Epithelial cell of proximal tubule (primary cell): ENCODE measurements around the gene FIG4. TPM values are rescaled to one million over a fixed set of nuclear protein-coding genes. Genes with fewer than 3 reads are reported as not detected.
"Not testable (repeated sequence)": the region's sequence is repeated elsewhere in the genome, so short reads cannot be mapped to it uniquely, and the experiment has no call there.

Experiments
- DNase-seq: peaks from one replicate; pipeline ENCODE4 v3.0.0-alpha.2; 2011; ENCODE audit warnings: low read depth
- H3K4me3 ChIP-seq: 2 replicates; pipeline ENCODE4 v1.5.1; 2011; ENCODE audit warnings: low read depth, mild to moderate bottlenecking, low read length
- total RNA-seq: library from RNA; depleted of rRNA; stranded (reverse); fragments of >200 nt; gene quantifications from 2 replicates; pipeline ENCODE4 v1.2.3, GENCODE V29; 2015
- TF ChIP-seq, protein P1 (sequence below): conservative IDR thresholded peaks from 2 replicates; pipeline ENCODE4 v1.5.1; 2012; ENCODE audit warnings: low read depth, mild to moderate bottlenecking, low read length

Gene FIG4
- total RNA-seq, 1 donor from 2014 or later = 15.5 TPM

DNA sequence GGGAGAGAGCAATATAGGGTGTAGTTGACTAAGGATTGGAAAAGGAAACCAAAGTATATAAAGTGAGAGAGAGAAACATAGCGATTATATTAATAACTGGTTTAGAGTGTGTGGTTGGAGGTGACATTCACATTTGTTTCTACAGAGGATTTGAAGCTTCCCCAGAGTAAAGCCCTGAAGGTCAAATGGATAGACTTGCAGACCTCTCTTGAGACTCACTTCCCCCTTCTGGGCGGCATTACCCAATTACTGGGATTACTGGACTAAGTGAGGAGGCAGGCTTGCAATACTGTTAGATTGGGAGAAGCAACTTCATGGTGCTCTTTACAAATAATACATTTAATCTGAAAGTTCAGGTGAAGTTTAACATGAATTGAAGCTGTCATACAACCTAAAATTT, 10.7 kb downstream of the FIG4 start:
- H3K4me3 ChIP-seq = no peak overlapping the region
- TF ChIP-seq, protein P1, sequence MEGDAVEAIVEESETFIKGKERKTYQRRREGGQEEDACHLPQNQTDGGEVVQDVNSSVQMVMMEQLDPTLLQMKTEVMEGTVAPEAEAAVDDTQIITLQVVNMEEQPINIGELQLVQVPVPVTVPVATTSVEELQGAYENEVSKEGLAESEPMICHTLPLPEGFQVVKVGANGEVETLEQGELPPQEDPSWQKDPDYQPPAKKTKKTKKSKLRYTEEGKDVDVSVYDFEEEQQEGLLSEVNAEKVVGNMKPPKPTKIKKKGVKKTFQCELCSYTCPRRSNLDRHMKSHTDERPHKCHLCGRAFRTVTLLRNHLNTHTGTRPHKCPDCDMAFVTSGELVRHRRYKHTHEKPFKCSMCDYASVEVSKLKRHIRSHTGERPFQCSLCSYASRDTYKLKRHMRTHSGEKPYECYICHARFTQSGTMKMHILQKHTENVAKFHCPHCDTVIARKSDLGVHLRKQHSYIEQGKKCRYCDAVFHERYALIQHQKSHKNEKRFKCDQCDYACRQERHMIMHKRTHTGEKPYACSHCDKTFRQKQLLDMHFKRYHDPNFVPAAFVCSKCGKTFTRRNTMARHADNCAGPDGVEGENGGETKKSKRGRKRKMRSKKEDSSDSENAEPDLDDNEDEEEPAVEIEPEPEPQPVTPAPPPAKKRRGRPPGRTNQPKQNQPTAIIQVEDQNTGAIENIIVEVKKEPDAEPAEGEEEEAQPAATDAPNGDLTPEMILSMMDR = no peak
- DNase-seq = no peak

DNA sequence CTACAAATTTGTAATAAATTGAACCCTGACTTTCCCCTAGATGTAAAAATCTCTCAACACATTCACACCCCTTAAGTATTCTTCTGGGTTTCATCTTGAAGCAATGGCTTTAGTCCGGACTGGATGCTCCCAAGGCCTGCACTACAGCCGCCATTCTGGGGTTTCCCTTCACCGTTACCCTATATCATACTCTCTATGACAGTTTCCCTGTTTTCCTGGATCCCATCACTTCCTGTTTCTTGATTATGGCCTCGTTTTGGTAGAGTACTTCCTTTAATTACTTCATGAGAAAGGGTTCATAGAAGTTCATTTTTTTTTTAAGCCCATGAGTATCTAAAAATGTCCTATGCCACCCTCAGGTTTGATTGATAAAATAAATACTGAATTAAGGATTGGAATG, 11.7 kb downstream of the FIG4 start:
- TF ChIP-seq, protein P1 = no peak
- DNase-seq = no peak
- no peak overlapping the region for H3K4me3 ChIP-seq

DNA sequence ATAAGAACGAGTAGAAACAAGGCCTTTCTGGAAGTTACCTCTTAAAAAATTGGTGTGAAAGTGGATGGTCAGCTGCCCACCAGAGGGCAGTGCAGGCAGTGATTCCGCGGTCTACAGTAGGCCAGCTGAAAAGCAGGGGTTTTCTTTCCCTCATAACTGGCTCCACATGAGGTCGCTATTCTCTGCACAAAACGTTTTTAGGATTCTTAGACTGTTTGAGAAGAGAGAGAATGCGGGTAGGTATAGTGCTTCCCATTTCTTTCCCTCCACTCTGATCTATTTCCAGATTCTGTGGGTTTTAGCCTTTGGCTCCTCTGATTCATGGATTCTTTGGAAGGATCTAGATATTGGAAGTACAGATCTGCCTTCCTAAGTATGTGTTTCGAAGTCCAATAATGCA, 14.2 kb downstream of the FIG4 start:
- TF ChIP-seq, protein P1 = peak; percentile 100
- no peak overlapping the region for H3K4me3 ChIP-seq
- DNase-seq = peak; percentile 52

DNA sequence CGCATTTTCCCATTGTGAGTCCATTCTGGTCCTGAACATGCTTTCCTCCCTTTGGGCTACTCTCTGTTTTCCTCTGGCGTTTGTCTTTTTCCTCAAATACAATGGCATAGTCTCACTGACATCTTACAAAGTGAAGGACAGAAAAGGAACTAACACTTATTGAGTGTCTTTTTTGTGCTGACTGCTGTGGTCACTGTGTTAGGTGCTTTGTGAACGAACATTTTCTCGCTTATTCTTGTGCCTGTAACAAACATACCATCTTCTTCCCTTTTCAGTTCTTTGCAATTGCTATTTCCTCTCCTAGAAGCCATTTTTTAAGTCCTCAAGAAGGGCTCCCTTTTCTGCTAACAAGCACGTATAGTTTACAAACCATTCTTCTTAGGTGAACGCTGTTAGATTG, 15.4 kb downstream of the FIG4 start:
- DNase-seq = no peak
- no peak overlapping the region for H3K4me3 ChIP-seq
- TF ChIP-seq, protein P1 = no peak

- H3K4me3 ChIP-seq = not testable (repeated sequence)
Measured at GRCh38 chr6:109708099-109708498, 17.0 kb downstream of the FIG4 start.

GRCh38 chr6:109713097-109713496, 22.0 kb downstream of the FIG4 start:
- H3K4me3 ChIP-seq = no peak overlapping the region
- DNase-seq = no peak
- TF ChIP-seq, protein P1 = no peak

More at GRCh38 chr6:109708099-109708498, 17.0 kb downstream of the FIG4 start:
- DNase-seq = not testable (repeated sequence)

GRCh38 chr6:109714166-109714565, 23.1 kb downstream of the FIG4 start:
- no peak overlapping the region for H3K4me3 ChIP-seq
- TF ChIP-seq, protein P1 = no peak
- no peak for DNase-seq
